Neuronal stem cell (in vitro differentiated cells): ENCODE measurements around the gene ERMN.

ENCODE experiments used
- DNase-seq: peaks from one replicate; pipeline ENCODE4 v3.0.0-alpha.2; 2013; ENCODE audit warnings: low spot score
- H2AFZ ChIP-seq: one replicate; pipeline ENCODE4 v1.6.1; 2013; ENCODE audit warnings: mild to moderate bottlenecking, low read length, inconsistent platforms
- H2AK5ac ChIP-seq: 2 replicates; pipeline ENCODE4 v1.6.1; 2013; ENCODE audit warnings: low read depth, mild to moderate bottlenecking, inconsistent platforms, low read length, moderate library complexity, mixed read lengths
- H2BK120ac ChIP-seq: 2 replicates; pipeline ENCODE4 v1.6.1; 2013; ENCODE audit warnings: low read depth, mild to moderate bottlenecking, inconsistent platforms, low read length, moderate library complexity, mixed read lengths
- H2BK12ac ChIP-seq: one replicate; pipeline ENCODE4 v1.6.1; 2013; ENCODE audit warnings: low read length, inconsistent platforms
- H2BK15ac ChIP-seq: 2 replicates; pipeline ENCODE4 v1.6.1; 2013; ENCODE audit warnings: mild to moderate bottlenecking, low read length, inconsistent platforms, mixed read lengths
- H2BK5ac ChIP-seq: one replicate; pipeline ENCODE4 v1.6.1; 2013; ENCODE audit warnings: inconsistent platforms, mild to moderate bottlenecking, low read length, moderate library complexity
- H3K14ac ChIP-seq: one replicate; pipeline ENCODE4 v1.6.1; 2013; ENCODE audit warnings: low read length, inconsistent platforms
- H3K18ac ChIP-seq: 2 replicates; pipeline ENCODE4 v1.6.1; 2013; ENCODE audit warnings: low read length, inconsistent platforms
- H3K23ac ChIP-seq: 2 replicates; pipeline ENCODE4 v1.6.1; 2013; ENCODE audit warnings: low read depth, mild to moderate bottlenecking, mixed read lengths, low read length, inconsistent platforms; ENCODE audit not compliant: poor library complexity
- H3K27ac ChIP-seq: replicated peaks from 3 replicates; pipeline ENCODE4 v1.5.1; 2013; ENCODE audit warnings: low read length, inconsistent platforms
- H3K27me3 ChIP-seq, 3 experiments: 2 replicates each; pipeline ENCODE4 v1.6.1; 2013; ENCODE audit warnings: low read length in 3 of 3, mild to moderate bottlenecking in 2 of 3, inconsistent platforms in 1 of 3, low read depth in 1 of 3, mixed read lengths in 1 of 3, moderate library complexity in 1 of 3; ENCODE audit not compliant: control insufficient read depth in 3 of 3, insufficient read depth in 3 of 3
- H3K36me3 ChIP-seq, 2 donors: replicated peaks in 1 of 2; 2 replicates each; pipeline ENCODE4 v1.6.1; 2013; ENCODE audit warnings: low read length in 2 of 2; ENCODE audit not compliant: control insufficient read depth in 2 of 2, insufficient read depth in 2 of 2
- H3K4ac ChIP-seq: 2 replicates; pipeline ENCODE4 v1.6.1; 2013; ENCODE audit warnings: inconsistent platforms, mild to moderate bottlenecking, low read length, moderate library complexity
- H3K4me1 ChIP-seq, 2 donors: 1 replicate in 1 of 2; 2 replicates in 1 of 2; pipeline ENCODE4 v1.6.1; 2013; ENCODE audit warnings: low read length in 2 of 2, low read depth in 1 of 2; ENCODE audit not compliant: control insufficient read depth in 2 of 2, insufficient read depth in 1 of 2
- H3K4me2 ChIP-seq: one replicate; pipeline ENCODE4 v1.6.1; 2013; ENCODE audit warnings: mild to moderate bottlenecking, low read length, inconsistent platforms; ENCODE audit not compliant: insufficient read depth, poor library complexity, severe bottlenecking
- H3K4me3 ChIP-seq, 2 donors: 2 replicates each; pipeline ENCODE4 v1.5.1; 2013; ENCODE audit warnings: low read length in 2 of 2, mild to moderate bottlenecking in 2 of 2, inconsistent platforms in 1 of 2, moderate library complexity in 1 of 2
- H3K79me1 ChIP-seq: one replicate; pipeline ENCODE4 v1.6.1; 2013; ENCODE audit warnings: low read depth, mild to moderate bottlenecking, inconsistent platforms, low read length, moderate library complexity
- H3K9ac ChIP-seq: one replicate; pipeline ENCODE4 v1.6.1; 2013; ENCODE audit warnings: mild to moderate bottlenecking, low read depth, low read length, inconsistent platforms; ENCODE audit not compliant: poor library complexity
- H3K9me3 ChIP-seq, 2 donors: replicated peaks in 1 of 2; 2 replicates each; pipeline versions ENCODE3 to v1.6.1; 2013; ENCODE audit warnings: low read length in 2 of 2, mild to moderate bottlenecking in 2 of 2, inconsistent platforms in 1 of 2, low read depth in 1 of 2, mixed read lengths in 1 of 2, moderate library complexity in 1 of 2; ENCODE audit not compliant: control insufficient read depth in 2 of 2, insufficient read depth in 1 of 2
- H4K8ac ChIP-seq: one replicate; pipeline ENCODE4 v1.6.1; 2013; ENCODE audit warnings: low read depth, mild to moderate bottlenecking, inconsistent platforms, low read length, moderate library complexity
- H4K91ac ChIP-seq: one replicate; pipeline ENCODE4 v1.6.1; 2013; ENCODE audit warnings: low read length, low read depth, mild to moderate bottlenecking, inconsistent platforms; ENCODE audit not compliant: poor library complexity
- WGBS, 2 donors: extraction: QIAGEN DNeasy Blood & Tissue Kit; methylation state at CpG; one replicate each; pipeline ENCODE4 v1.1.7; 2013; ENCODE audit warnings: missing lambda C conversion rate in 2 of 2, mixed read lengths in 1 of 2; ENCODE audit not compliant: insufficient read length in 2 of 2, insufficient replicate concordance in 1 of 2; ENCODE audit errors: extremely low coverage in 2 of 2; 5-methylcytosine and 5-hydroxymethylcytosine counted together

Gene ERMN

GRCh38 chr2:157329524-157329923 lies 3.9 kb upstream of the ERMN start:
- Histone ChIP-seq H4K91ac (no peak overlapping the region), H3K18ac (no peak overlapping the region), H3K27ac (no peak overlapping the region), H3K4me3 (no peak overlapping the region), H2BK12ac (no peak overlapping the region), H3K4me1 (peaks cover 0 to 6% of the 10 kb centered on the region in 2 donors), H3K4me2 (no peak overlapping the region), H3K36me3 (no peaks in the 10 kb centered on the region), H3K9ac (no peak overlapping the region), H2BK120ac (no peak overlapping the region), H2AK5ac (no peak overlapping the region), H3K27me3 (no peaks in the 10 kb centered on the region), H2AFZ (no peak overlapping the region), H3K14ac (no peak overlapping the region), H3K23ac (no peak overlapping the region), H4K8ac (no peak overlapping the region), H3K9me3 (no peaks in the 10 kb centered on the region), H3K79me1 (no peaks in the 10 kb centered on the region), H2BK5ac (no peak overlapping the region), H3K4ac (no peak overlapping the region), H2BK15ac (no peak overlapping the region)
- WGBS, 2 donors = no CpG with 5 or more reads among the region's 9 CpGs
- no peak for DNase-seq

- no CpG with 5 or more reads among the region's 11 CpGs for WGBS, 2 donors
- DNase-seq = peak; percentile 74
- Histone ChIP-seq H3K14ac (no peak overlapping the region), H3K9me3 (no peaks in the 10 kb centered on the region), H3K4me3 (no peak overlapping the region), H2AK5ac (no peak overlapping the region), H2BK5ac (no peak overlapping the region), H3K27ac (no peak overlapping the region), H3K79me1 (no peaks in the 10 kb centered on the region), H3K4me1 (peaks cover 0 to 6% of the 10 kb centered on the region in 2 donors), H2AFZ (no peak overlapping the region), H3K18ac (no peak overlapping the region), H3K36me3 (no peaks in the 10 kb centered on the region), H2BK12ac (no peak overlapping the region), H4K8ac (no peak overlapping the region), H3K4me2 (no peak overlapping the region), H4K91ac (no peak overlapping the region), H3K23ac (no peak overlapping the region), H2BK15ac (no peak overlapping the region), H3K4ac (no peak overlapping the region), H2BK120ac (no peak overlapping the region), H3K27me3 (no peaks in the 10 kb centered on the region), H3K9ac (no peak overlapping the region)
Measured at GRCh38 chr2:157327621-157328500, 2.2 kb upstream of the ERMN start.

DNA sequence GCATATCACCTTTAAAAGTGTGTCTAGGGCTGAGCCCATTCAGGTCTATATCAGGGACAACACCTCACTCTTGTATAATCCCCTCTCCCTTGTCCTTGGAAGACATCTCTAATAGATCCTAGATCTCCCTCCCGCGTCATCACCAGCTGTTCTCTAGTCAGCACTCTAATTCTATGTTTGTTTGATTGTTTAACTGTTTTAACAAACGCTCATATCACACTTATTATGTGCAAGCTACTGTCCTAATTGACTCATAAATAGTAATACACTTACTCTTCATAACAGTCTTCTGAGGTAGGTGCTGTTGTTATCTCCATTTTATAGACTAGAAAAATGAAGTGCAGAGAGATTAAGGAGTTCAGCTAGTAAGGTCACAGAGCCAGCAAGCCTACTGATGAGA lies 1.6 kb upstream of the ERMN start:
- H3K4ac ChIP-seq = no peak overlapping the region
- no peak for DNase-seq
- no peak overlapping the region for H4K8ac ChIP-seq
- H2BK15ac ChIP-seq = no peak overlapping the region
- no peak overlapping the region for H2BK120ac ChIP-seq
- H3K23ac ChIP-seq = no peak overlapping the region
- H3K18ac ChIP-seq = no peak overlapping the region
- H2AFZ ChIP-seq = no peak overlapping the region
- H3K4me1 ChIP-seq = peaks cover 0 to 6% of the 10 kb centered on the region in 2 donors
- no peak overlapping the region for H2AK5ac ChIP-seq
- no peaks in the 10 kb centered on the region for H3K27me3 ChIP-seq
- no peaks in the 10 kb centered on the region for H3K36me3 ChIP-seq
- no CpG with 5 or more reads among the region's 3 CpGs for WGBS, 2 donors
- H4K91ac ChIP-seq = no peak overlapping the region
- no peak overlapping the region for H3K4me2 ChIP-seq
- no peaks in the 10 kb centered on the region for H3K9me3 ChIP-seq
- no peaks in the 10 kb centered on the region for H3K79me1 ChIP-seq
- H3K14ac ChIP-seq = no peak overlapping the region
- H2BK12ac ChIP-seq = no peak overlapping the region
- H3K4me3 ChIP-seq = no peak overlapping the region
- H3K27ac ChIP-seq = no peak overlapping the region
- H3K9ac ChIP-seq = no peak overlapping the region
- no peak overlapping the region for H2BK5ac ChIP-seq

- H3K36me3 ChIP-seq = no peaks in the 10 kb centered on the region
- no peaks in the 10 kb centered on the region for H3K9me3 ChIP-seq
- H3K4me2 ChIP-seq = no peak overlapping the region
- H3K4me1 ChIP-seq = peaks cover 0 to 6% of the 10 kb centered on the region in 2 donors
- DNase-seq = no peak
- H2BK12ac ChIP-seq = no peak overlapping the region
- H3K4ac ChIP-seq = no peak overlapping the region
- H3K27ac ChIP-seq = peak overlapping the region; percentile 30
- H2AFZ ChIP-seq = no peak overlapping the region
- H3K27me3 ChIP-seq = no peaks in the 10 kb centered on the region
- no peak overlapping the region for H3K18ac ChIP-seq
- no peak overlapping the region for H3K14ac ChIP-seq
- no peak overlapping the region for H4K8ac ChIP-seq
- no peak overlapping the region for H2BK120ac ChIP-seq
- WGBS, 2 donors = no CpG with 5 or more reads among the region's 3 CpGs
- H4K91ac ChIP-seq = no peak overlapping the region
- H2BK15ac ChIP-seq = no peak overlapping the region
- no peaks in the 10 kb centered on the region for H3K79me1 ChIP-seq
- H2AK5ac ChIP-seq = no peak overlapping the region
- H3K23ac ChIP-seq = no peak overlapping the region
- H3K4me3 ChIP-seq = no peak overlapping the region
- H2BK5ac ChIP-seq = no peak overlapping the region
- no peak overlapping the region for H3K9ac ChIP-seq
Measured at GRCh38 chr2:157326698-157327097, 1.1 kb upstream of the ERMN start.
